OCI-M1 (cell line): Measurements from ENCODE around the gene CA10.

Experiments used
- DNase-seq: peaks from one replicate; lab custom pipeline; 2025; lab: John Stamatoyannopoulos, UW

CA10 gene

GRCh38 chr17:51645056-51645455, 513.5 kb downstream of the CA10 start:
- DNase-seq: no peak

DNA sequence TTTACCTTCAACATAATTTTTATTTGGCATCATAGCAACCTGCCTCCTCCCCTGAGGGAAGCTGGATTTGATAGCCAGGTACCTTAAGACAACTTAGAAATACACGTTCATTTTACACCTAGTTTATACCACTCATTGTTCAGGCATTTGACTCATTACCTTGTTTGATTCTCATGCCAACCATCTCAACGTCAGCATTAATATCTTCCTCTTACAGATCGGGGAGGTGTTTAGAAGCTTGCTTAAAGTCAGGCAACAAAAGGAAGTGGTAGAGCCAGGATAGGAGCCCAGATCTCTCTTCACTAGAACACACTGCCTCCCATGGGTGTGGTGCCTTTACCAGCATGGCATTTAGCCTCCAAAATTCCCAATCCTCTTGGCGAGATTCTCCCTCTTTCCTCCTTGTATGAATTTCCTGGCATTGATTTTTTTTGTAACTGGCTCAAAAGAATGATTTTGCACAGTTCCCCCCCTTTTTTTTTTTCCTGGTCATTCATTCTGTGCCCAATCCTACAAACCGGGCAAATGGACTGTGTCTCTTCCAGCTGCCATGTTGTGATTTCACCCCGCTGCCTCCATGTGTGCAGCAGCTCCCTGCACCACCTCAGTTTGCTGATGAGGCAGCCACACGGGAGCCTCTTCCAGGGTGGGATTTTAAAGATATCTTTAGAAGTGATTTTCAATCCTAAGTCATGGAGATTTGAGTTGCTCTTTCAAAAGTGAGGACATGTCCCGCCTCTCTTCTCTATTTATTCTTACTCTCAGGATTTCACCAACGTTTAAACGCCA, 514.6 kb downstream of the CA10 start:
- DNase-seq: no peak

DNA sequence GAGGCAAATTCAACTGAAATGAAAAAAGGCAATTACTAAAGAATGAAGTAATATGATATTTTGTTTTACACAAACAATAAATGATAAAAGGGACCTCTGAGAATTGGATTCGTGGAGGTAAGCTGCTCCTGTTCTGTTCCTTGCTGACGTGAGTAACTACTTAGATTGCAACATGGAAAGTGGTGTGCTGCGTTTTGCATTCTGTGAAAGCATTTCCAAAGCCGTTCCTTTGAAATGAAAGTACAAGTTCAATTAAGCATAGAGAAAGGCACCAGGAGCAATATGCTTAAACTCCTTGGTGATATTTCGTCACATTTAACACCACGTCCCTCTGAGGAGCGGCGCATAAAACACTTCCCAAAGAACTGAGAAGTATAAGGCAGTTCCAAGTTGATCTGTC, 516.5 kb downstream of the CA10 start:
- DNase-seq: no peak

- DNase-seq: peak; percentile 53
Observed at GRCh38 chr17:51640108-51640622, 518.3 kb downstream of the CA10 start.

GRCh38 chr17:51638971-51639370, 519.5 kb downstream of the CA10 start:
- DNase-seq: no peak

GRCh38 chr17:51636291-51636690, 522.2 kb downstream of the CA10 start:
- DNase-seq: no peak

GRCh38 chr17:51630101-51630671, 528.3 kb downstream of the CA10 start:
- DNase-seq: no peak

DNA sequence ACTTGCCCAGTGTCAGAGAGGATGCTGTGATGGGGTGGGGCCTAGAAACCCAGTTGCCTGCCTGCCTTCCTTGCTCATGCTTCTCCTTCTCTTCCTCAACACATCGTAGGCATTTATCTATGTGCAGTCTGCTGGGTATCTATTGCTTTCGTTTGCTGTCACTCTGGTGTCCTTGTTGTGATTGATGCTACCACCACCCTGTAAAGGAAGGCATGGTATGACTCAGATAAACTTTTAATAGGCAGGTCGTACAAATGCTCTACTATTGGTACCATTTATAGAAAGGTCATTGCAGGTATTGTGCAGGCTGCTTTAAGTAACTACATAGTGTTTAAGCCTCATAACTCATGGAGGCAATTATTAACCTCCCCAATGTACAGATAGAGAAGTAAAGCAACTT, 529.3 kb downstream of the CA10 start:
- DNase-seq: no peak

- DNase-seq: no peak
Observed at GRCh38 chr17:51627779-51628178, 530.7 kb downstream of the CA10 start.

GRCh38 chr17:51618476-51618875, 540.0 kb downstream of the CA10 start:
- DNase-seq: no peak

DNA sequence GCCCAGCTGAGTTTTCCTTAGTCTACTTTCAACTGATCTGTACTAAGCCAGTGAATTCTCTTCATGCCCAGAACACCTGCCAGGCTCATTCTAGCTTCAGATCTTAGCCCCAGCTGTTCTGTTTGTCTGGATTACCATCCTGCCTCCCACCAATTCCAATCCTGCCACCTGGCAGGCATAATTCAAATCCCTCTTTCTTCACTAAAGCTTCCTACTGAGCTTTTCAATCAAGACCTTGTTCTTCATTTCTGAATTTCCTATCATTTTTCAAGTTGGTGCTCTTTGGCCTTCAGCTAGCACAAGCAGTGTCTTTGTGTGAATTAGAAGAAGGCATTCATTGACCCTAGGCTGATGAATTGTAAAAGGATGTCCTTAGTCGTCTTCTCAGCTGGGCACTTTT, 540.5 kb downstream of the CA10 start:
- no peak for DNase-seq

DNA sequence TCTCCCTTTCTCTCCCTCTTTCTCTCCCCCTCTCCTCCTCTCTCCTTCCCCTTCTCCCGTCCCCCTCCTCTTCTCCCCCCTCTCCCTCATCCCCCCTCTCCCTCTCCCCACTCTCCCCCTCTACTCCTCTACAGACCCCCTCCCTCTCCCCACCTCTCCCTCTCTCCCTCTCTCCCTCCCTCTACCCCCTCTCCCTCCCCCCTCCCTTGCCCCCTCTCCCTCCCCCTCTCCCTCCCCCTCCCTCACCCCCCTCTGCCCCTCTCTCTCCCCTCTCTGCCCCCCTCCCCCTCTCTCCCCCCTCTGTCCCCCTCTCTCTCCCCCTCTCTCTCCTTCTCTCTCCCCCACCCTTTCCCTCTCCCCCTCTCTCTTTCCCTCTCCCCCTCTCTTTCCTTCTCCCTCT, 545.3 kb downstream of the CA10 start:
- DNase-seq: no peak

DNA sequence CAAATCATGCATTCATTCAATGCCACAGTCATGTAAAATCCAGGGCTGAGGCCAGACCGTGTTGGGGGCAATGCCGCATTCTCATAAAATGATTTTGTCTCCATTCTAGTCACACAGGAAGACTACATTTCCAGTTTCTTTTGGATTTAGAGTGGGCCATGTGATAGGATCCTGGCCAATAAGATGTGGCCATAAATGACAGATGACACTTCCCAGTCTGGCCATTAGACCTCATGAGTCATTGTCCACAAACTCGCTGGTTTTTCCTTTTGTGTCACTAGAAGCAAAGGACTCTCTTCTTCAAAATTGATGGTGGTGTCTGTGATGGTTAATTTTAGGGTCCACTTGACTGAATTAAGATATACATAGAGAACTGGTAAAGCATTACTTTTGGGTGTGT, 545.8 kb downstream of the CA10 start:
- peak; percentile 23 for DNase-seq

GRCh38 chr17:51611585-51611984, 546.9 kb downstream of the CA10 start:
- DNase-seq: no peak

- no peak for DNase-seq
Observed at GRCh38 chr17:51610834-51611233, 547.7 kb downstream of the CA10 start.

DNA sequence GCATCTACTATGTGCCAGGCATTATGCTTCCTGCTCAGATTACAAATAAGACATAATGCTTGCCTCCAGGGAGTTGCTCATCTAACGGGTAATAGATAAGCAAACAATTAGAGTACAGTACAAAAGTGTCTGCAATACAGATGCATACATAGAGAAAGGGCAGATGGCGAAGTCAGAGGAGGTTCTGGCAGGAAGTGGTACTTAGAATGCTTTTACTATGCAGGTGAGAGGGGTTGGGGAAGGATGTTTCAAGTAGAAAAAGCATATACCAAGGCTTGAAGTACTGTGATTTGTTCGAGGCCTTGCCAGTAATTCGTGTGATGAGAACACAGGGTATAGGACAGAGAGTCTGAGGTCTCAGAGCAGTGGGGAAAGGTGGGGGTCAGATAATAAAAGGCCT, 548.4 kb downstream of the CA10 start:
- DNase-seq: no peak

DNA sequence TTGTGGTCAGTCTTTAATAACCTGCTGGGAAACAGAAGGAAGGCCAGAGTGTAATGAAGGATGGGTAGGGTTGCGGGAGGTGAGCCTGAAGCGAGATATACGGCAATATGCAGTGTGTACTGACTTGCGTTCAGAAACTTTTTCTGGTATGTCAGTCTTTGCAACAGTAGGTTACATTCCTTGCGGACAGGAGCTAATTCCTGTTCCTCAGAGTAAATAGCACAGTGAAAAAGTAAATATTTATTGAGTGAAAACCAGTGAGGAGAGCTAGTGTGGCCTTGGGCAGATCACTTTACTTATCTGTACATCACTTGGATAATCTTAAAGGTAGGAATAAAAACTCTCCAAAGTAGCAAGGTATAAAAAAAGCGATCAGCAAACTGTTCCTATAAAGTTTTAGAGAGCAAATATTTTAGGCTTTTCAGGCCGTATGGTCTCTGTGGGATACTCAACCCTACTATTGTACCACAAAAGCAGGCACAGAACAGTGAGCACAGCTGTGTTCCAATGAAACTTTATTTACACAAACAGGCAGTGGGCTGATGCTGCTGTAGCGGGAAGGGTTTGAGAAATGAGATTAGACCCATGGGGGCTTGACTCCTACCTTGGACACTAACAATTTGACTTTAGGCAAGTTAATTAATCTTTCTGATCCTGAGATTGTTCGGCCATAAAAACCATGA, 550.1 kb downstream of the CA10 start:
- no peak for DNase-seq

GRCh38 chr17:51607512-51607911, 551.0 kb downstream of the CA10 start:
- DNase-seq: no peak

DNA sequence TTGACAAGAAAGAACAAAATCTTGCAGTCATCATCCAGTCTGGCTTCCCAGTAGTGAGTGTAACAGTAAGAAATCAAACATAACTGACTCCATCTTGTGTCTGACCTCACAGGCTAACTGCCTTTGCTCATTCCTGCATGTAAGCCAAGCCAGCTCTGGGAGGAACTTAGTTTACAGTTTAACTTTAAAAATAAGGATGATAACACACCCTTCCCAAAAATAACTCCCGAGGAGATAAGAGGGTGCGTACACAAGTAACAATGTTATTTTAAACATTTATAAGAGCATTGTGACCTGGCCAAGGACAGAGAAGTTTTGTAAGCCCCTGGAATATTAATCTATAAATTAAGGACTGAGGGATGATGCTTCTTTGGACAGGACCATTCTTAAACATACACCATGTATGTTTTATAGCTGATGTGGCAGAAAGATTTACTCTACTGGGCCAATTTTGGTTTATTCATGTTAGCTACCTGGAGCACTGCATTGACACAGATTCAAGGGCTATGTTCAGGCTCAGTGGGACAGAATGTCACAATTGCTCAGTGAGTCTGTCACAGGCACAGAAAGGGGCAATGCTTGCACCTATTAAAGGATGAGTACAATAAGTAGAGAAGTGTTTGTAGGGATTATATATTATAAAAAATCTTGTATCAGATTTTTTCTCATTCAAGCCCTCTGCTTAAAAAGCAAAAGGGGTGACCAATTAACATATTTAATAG, 554.1 kb downstream of the CA10 start:
- no peak for DNase-seq

GRCh38 chr17:51601622-51602261, 556.8 kb downstream of the CA10 start:
- DNase-seq: peak; percentile 79

DNA sequence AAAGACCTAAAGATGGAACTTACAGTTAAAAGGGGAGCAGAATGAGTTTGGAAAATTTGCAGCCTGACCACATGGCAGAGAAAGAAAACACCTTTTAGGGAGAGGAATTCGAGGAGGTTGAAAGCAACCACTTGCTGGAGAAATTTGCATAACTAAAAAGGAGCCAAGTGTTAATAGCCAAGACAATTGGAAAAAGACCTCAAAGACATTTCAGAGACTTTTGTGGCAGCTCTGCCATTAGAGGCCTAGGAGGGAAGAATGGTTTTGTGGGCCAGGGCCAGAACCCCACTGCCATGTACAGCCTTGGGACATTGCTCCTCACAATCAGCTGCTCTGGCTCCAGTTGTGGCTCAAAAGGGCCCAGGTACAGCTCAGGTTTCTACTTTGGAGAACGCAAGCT, 559.7 kb downstream of the CA10 start:
- no peak for DNase-seq

DNA sequence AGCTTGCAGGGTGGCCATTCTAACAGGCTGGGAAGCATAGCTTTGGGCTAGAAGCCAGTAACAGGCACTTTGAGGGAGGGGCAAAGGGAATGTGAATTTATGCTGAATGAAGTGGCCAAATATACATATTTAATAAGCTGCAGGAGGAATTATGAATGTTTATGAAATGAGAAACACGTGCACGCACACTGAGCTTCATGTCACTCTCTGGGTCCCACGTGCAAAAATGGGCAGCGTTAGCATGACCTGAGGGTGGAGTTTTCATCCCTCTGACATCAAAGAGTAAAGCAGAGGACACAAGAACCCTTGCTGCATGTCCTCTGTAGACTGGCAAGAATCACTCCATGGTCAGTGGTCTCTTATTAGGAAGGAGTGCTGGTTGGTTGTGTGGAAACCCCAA, 561.2 kb downstream of the CA10 start:
- no peak for DNase-seq
